ENCODE results near the gene ESR1.

Gene ESR1

GRCh38 chr6:152173321-152173720, 365.8 kb downstream of the ESR1 start:
- no peak for DNase-seq (ENCODE audit: low read depth, low spot score)

DNA sequence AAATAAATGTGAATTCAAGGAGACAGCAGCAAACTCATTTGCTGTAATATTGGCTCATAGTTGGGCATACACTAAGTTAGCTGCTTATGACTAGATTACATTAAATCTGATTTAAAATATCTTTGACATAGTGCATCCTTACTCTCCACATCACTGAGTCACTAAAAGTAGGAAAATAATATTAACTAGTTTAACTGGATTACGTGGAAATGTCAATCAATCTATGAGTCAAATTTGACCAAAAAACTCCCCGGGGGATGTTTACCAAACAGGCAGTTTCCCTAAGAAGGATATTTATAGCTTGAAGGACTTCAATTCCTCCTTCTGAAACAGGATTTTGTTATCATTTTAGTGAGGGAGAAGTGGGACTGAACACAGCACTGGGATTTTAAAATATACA, 366.5 kb downstream of the ESR1 start:
- no peak for DNase-seq (ENCODE audit: low read depth, low spot score)

GRCh38 chr6:152176268-152176667, 368.8 kb downstream of the ESR1 start:
- DNase-seq (ENCODE audit: low read depth, low spot score) = no peak
